Mammary epithelial cell (primary cell): ENCODE data around the gene NHLRC4.

Experiments
- CTCF ChIP-seq, 2 donors: IDR thresholded peaks in 1 of 2; conservative IDR thresholded peaks in 1 of 2; 2 replicates each; pipeline ENCODE4 v1.5.1; 2011 to 2012; ENCODE audit warnings: inconsistent platforms in 2 of 2, low read length in 2 of 2, mild to moderate bottlenecking in 2 of 2, control low read depth in 1 of 2, low read depth in 1 of 2; ENCODE audit not compliant: insufficient read depth in 1 of 2; ENCODE audit errors: extremely low read depth in 1 of 2
- EZH2 ChIP-seq: IDR thresholded peaks from 2 replicates; pipeline ENCODE4 v1.6.1; 2012; ENCODE audit warnings: low read length, inconsistent platforms, borderline replicate concordance

DNA sequence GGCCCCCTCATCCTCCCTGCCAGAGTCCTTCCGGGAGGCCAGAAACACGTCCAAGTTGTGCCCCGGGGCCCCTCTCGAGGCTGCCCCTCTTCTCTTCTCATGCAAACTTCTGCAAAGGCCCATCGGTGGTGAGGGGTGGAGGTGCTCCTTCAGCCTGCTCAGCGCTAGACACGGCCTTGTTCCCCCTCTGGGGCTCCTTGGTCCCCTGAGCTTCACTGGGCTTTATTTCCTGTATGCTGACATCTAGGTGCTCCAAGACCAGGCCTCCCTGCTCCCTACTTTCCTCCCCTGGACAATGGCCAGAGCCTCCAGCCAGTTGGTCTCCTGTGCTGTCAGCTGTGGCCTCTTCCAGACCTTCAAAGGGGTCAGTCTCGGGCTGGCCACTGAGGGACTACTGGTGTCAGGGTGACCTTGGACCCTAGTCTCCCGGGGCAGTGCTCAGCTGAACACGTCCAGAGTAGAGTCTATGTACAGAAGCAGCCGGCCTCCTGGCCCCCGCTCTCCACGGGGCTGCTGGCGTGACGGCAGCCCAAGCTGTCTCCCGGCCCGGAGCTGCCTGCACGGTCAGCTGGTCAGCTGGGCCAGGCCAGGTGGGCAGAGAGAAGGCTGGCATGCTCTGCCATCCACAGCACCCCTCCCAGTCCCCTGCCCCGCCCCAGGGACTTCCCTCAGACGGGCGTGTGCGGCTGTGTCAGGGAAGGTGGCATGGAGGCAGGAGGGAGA lies 8.3 kb upstream of the NHLRC4 start:
- no peak for TF ChIP-seq CTCF (conservative IDR thresholded peaks at IDR 0.05 in 1 of 2, IDR thresholded peaks at IDR 0.05 in 1 of 2; ENCODE audit: extremely low read depth in 1 of 2, insufficient read depth in 1 of 2, low read depth in 1 of 2, low read length in 2 of 2)
- TF ChIP-seq EZH2: no peak
